ENCODE measurements around the gene PARP8.

GRCh38 chr5:50647726-50648125 is 18.7 kb upstream of the PARP8 start:
- TF ChIP-seq CTCF (IDR thresholded peaks at IDR 0.05; ENCODE audit: borderline replicate concordance, extremely low read depth, low read length, poor library complexity, severe bottlenecking): no peak
- TF ChIP-seq EZH2 (IDR thresholded peaks at IDR 0.05; ENCODE audit: borderline replicate concordance, low read depth, low read length, severe bottlenecking): no peak

All from DND-41 (cell line).